HEK293 (cell line): Measurements from ENCODE around the gene SAYSD1.
A peak's percentile ranks its signal among the peaks of the same experiment; 100 is the strongest.

Experiments used
- EGR2 ChIP-seq: fragments of 450-650 bp; formaldehyde crosslinking; IDR thresholded peaks from 2 replicates; pipeline ENCODE4 v1.5.1; 2016; ENCODE audit warnings: low read depth, missing biosample characterization, missing genetic modification characterization
- MZF1 ChIP-seq: fragments of 450-650 bp; formaldehyde crosslinking; IDR thresholded peaks from 2 replicates; pipeline ENCODE4 v1.5.1; 2017; ENCODE audit warnings: missing biosample characterization, missing genetic modification characterization, borderline replicate concordance
- OSR2 ChIP-seq: fragments of 450-650 bp; formaldehyde crosslinking; IDR thresholded peaks from 2 replicates; pipeline ENCODE4 v1.5.1; 2016; ENCODE audit warnings: missing biosample characterization, missing genetic modification characterization
- WT1 ChIP-seq: fragments of 450-650 bp; formaldehyde crosslinking; IDR thresholded peaks from 2 replicates; pipeline ENCODE4 v1.5.1; 2016; ENCODE audit warnings: missing biosample characterization, missing genetic modification characterization
- ZBTB8A ChIP-seq: fragments of 450-650 bp; formaldehyde crosslinking; IDR thresholded peaks from 2 replicates; pipeline ENCODE4 v1.5.1; 2016; ENCODE audit warnings: missing biosample characterization, missing genetic modification characterization
- ZNF10 ChIP-seq: fragments of 450-650 bp; formaldehyde crosslinking; IDR thresholded peaks from 2 replicates; pipeline ENCODE4 v1.5.1; 2017; ENCODE audit warnings: missing biosample characterization, missing genetic modification characterization
- ZNF112 ChIP-seq: fragments of 450-650 bp; formaldehyde crosslinking; IDR thresholded peaks from 2 replicates; pipeline ENCODE4 v1.5.0; 2017; ENCODE audit warnings: missing biosample characterization, missing genetic modification characterization
- ZNF19 ChIP-seq: fragments of 450-650 bp; formaldehyde crosslinking; IDR thresholded peaks from 2 replicates; pipeline ENCODE4; 2016; ENCODE audit warnings: missing biosample characterization, missing genetic modification characterization, low read depth
- ZNF248 ChIP-seq: fragments of 450-650 bp; formaldehyde crosslinking; IDR thresholded peaks from 2 replicates; pipeline ENCODE4 v1.5.1; 2017; ENCODE audit warnings: missing biosample characterization, missing genetic modification characterization
- ZNF266 ChIP-seq: fragments of 450-650 bp; formaldehyde crosslinking; IDR thresholded peaks from 2 replicates; pipeline ENCODE4 v1.5.1; 2016; ENCODE audit warnings: missing biosample characterization, missing genetic modification characterization, low read depth
- ZNF404 ChIP-seq: fragments of 450-650 bp; formaldehyde crosslinking; IDR thresholded peaks from 2 replicates; pipeline ENCODE4 v1.5.1; 2017; ENCODE audit warnings: missing biosample characterization, missing genetic modification characterization
- ZNF513 ChIP-seq: fragments of 450-650 bp; IDR thresholded peaks from 2 replicates; pipeline ENCODE4 v1.5.1; 2018; ENCODE audit warnings: missing biosample characterization, missing genetic modification characterization
- ZNF544 ChIP-seq: fragments of 450-650 bp; formaldehyde crosslinking; IDR thresholded peaks from 2 replicates; pipeline ENCODE4 v1.5.0; 2017; ENCODE audit warnings: missing biosample characterization, missing genetic modification characterization
- ZNF610 ChIP-seq: fragments of 450-650 bp; formaldehyde crosslinking; IDR thresholded peaks from 2 replicates; pipeline ENCODE4 v1.5.1; 2016; ENCODE audit warnings: missing biosample characterization, missing genetic modification characterization, borderline replicate concordance
- ZNF624 ChIP-seq: fragments of 450-650 bp; formaldehyde crosslinking; IDR thresholded peaks from 2 replicates; pipeline ENCODE4 v1.5.1; 2017; ENCODE audit warnings: missing biosample characterization, missing genetic modification characterization
- ZNF777 ChIP-seq: fragments of 450-650 bp; formaldehyde crosslinking; IDR thresholded peaks from 2 replicates; pipeline ENCODE4 v1.5.1; 2017; ENCODE audit warnings: missing biosample characterization, missing genetic modification characterization, borderline replicate concordance
- ZSCAN18 ChIP-seq: fragments of 450-650 bp; formaldehyde crosslinking; IDR thresholded peaks from 2 replicates; pipeline ENCODE4 v1.5.1; 2016; ENCODE audit warnings: missing biosample characterization, missing genetic modification characterization
- TF ChIP-seq, protein P1 (sequence below): fragments of 450-650 bp; formaldehyde crosslinking; IDR thresholded peaks from 2 replicates; pipeline ENCODE4 v1.5.1; 2016; ENCODE audit warnings: missing biosample characterization, missing genetic modification characterization, low read depth
- TF ChIP-seq, protein P2 (sequence below): fragments of 450-650 bp; formaldehyde crosslinking; IDR thresholded peaks from 2 replicates; pipeline ENCODE4 v1.5.1; 2016; ENCODE audit warnings: missing biosample characterization, missing genetic modification characterization
- TF ChIP-seq, protein P3 (sequence below): fragments of 450-650 bp; formaldehyde crosslinking; IDR thresholded peaks from 2 replicates; pipeline ENCODE4 v1.5.1; 2016; ENCODE audit warnings: missing biosample characterization, missing genetic modification characterization
- TF ChIP-seq, protein P4 (sequence below): fragments of 450-650 bp; formaldehyde crosslinking; IDR thresholded peaks from 2 replicates; pipeline ENCODE4 v1.5.0; 2017; ENCODE audit warnings: missing biosample characterization, missing genetic modification characterization, borderline replicate concordance
- TF ChIP-seq, protein P5 (sequence below): fragments of 450-650 bp; formaldehyde crosslinking; IDR thresholded peaks from 2 replicates; pipeline ENCODE4 v1.5.1; 2016; ENCODE audit warnings: missing biosample characterization, missing genetic modification characterization, low read depth
- TF ChIP-seq, protein P6 (sequence below): fragments of 450-650 bp; formaldehyde crosslinking; IDR thresholded peaks from 2 replicates; pipeline ENCODE4 v1.5.1; 2016; ENCODE audit warnings: missing biosample characterization, missing genetic modification characterization

SAYSD1 gene

GRCh38 chr6:39059496-39060310 is 55.3 kb downstream of the SAYSD1 start (continued):
- TF ChIP-seq, protein P1, sequence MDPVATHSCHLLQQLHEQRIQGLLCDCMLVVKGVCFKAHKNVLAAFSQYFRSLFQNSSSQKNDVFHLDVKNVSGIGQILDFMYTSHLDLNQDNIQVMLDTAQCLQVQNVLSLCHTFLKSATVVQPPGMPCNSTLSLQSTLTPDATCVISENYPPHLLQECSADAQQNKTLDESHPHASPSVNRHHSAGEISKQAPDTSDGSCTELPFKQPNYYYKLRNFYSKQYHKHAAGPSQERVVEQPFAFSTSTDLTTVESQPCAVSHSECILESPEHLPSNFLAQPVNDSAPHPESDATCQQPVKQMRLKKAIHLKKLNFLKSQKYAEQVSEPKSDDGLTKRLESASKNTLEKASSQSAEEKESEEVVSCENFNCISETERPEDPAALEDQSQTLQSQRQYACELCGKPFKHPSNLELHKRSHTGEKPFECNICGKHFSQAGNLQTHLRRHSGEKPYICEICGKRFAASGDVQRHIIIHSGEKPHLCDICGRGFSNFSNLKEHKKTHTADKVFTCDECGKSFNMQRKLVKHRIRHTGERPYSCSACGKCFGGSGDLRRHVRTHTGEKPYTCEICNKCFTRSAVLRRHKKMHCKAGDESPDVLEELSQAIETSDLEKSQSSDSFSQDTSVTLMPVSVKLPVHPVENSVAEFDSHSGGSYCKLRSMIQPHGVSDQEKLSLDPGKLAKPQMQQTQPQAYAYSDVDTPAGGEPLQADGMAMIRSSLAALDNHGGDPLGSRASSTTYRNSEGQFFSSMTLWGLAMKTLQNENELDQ (tag by site-specific recombination): peak; percentile 77
- TF ChIP-seq, protein P2, sequence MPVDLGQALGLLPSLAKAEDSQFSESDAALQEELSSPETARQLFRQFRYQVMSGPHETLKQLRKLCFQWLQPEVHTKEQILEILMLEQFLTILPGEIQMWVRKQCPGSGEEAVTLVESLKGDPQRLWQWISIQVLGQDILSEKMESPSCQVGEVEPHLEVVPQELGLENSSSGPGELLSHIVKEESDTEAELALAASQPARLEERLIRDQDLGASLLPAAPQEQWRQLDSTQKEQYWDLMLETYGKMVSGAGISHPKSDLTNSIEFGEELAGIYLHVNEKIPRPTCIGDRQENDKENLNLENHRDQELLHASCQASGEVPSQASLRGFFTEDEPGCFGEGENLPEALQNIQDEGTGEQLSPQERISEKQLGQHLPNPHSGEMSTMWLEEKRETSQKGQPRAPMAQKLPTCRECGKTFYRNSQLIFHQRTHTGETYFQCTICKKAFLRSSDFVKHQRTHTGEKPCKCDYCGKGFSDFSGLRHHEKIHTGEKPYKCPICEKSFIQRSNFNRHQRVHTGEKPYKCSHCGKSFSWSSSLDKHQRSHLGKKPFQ (tag by site-specific recombination): peak; percentile 93
- TF ChIP-seq, protein P3, sequence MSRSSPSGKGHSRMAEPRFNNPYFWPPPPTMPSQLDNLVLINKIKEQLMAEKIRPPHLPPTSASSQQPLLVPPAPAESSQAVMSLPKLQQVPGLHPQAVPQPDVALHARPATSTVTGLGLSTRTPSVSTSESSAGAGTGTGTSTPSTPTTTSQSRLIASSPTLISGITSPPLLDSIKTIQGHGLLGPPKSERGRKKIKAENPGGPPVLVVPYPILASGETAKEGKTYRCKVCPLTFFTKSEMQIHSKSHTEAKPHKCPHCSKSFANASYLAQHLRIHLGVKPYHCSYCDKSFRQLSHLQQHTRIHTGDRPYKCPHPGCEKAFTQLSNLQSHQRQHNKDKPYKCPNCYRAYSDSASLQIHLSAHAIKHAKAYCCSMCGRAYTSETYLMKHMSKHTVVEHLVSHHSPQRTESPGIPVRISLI: no peak
- TF ChIP-seq, protein P4, sequence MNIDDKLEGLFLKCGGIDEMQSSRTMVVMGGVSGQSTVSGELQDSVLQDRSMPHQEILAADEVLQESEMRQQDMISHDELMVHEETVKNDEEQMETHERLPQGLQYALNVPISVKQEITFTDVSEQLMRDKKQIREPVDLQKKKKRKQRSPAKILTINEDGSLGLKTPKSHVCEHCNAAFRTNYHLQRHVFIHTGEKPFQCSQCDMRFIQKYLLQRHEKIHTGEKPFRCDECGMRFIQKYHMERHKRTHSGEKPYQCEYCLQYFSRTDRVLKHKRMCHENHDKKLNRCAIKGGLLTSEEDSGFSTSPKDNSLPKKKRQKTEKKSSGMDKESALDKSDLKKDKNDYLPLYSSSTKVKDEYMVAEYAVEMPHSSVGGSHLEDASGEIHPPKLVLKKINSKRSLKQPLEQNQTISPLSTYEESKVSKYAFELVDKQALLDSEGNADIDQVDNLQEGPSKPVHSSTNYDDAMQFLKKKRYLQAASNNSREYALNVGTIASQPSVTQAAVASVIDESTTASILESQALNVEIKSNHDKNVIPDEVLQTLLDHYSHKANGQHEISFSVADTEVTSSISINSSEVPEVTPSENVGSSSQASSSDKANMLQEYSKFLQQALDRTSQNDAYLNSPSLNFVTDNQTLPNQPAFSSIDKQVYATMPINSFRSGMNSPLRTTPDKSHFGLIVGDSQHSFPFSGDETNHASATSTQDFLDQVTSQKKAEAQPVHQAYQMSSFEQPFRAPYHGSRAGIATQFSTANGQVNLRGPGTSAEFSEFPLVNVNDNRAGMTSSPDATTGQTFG (tag by site-specific recombination): no peak
- TF ChIP-seq ZNF112 (tag by site-specific recombination) (no peak), ZNF10 (tag by site-specific recombination) (peak; percentile 52; the same call in 1 of the 2 replicates), ZNF19 (tag by site-specific recombination) (0 out of 2 replicates have a peak, but pooled peaks have one; percentile 27), ZNF266 (tag by site-specific recombination) (no peak), ZNF624 (tag by site-specific recombination) (no peak), ZNF777 (no peak), ZNF513 (tag by site-specific recombination) (no peak), OSR2 (tag by site-specific recombination) (peak; percentile 97), EGR2 (peak; percentile 81), ZNF610 (tag by site-specific recombination) (peak; percentile 89), ZBTB8A (tag by site-specific recombination) (peak; percentile 91), ZNF544 (no peak), MZF1 (tag by site-specific recombination) (0 out of 2 replicates have a peak, but pooled peaks have one; percentile 21), ZNF404 (tag by site-specific recombination) (no peak), ZSCAN18 (tag by site-specific recombination) (no peak), WT1 (tag by site-specific recombination) (peak; percentile 98), ZNF248 (tag by site-specific recombination) (no peak)
- TF ChIP-seq, protein P5, sequence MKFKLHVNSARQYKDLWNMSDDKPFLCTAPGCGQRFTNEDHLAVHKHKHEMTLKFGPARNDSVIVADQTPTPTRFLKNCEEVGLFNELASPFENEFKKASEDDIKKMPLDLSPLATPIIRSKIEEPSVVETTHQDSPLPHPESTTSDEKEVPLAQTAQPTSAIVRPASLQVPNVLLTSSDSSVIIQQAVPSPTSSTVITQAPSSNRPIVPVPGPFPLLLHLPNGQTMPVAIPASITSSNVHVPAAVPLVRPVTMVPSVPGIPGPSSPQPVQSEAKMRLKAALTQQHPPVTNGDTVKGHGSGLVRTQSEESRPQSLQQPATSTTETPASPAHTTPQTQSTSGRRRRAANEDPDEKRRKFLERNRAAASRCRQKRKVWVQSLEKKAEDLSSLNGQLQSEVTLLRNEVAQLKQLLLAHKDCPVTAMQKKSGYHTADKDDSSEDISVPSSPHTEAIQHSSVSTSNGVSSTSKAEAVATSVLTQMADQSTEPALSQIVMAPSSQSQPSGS (tag by site-specific recombination): peak; percentile 44; the same call in 1 of the 2 replicates
- TF ChIP-seq, protein P6, sequence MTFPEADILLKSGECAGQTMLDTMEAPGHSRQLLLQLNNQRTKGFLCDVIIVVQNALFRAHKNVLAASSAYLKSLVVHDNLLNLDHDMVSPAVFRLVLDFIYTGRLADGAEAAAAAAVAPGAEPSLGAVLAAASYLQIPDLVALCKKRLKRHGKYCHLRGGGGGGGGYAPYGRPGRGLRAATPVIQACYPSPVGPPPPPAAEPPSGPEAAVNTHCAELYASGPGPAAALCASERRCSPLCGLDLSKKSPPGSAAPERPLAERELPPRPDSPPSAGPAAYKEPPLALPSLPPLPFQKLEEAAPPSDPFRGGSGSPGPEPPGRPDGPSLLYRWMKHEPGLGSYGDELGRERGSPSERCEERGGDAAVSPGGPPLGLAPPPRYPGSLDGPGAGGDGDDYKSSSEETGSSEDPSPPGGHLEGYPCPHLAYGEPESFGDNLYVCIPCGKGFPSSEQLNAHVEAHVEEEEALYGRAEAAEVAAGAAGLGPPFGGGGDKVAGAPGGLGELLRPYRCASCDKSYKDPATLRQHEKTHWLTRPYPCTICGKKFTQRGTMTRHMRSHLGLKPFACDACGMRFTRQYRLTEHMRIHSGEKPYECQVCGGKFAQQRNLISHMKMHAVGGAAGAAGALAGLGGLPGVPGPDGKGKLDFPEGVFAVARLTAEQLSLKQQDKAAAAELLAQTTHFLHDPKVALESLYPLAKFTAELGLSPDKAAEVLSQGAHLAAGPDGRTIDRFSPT (tag by site-specific recombination): no peak
